ENCODE data around the gene EFHC1.

DNA sequence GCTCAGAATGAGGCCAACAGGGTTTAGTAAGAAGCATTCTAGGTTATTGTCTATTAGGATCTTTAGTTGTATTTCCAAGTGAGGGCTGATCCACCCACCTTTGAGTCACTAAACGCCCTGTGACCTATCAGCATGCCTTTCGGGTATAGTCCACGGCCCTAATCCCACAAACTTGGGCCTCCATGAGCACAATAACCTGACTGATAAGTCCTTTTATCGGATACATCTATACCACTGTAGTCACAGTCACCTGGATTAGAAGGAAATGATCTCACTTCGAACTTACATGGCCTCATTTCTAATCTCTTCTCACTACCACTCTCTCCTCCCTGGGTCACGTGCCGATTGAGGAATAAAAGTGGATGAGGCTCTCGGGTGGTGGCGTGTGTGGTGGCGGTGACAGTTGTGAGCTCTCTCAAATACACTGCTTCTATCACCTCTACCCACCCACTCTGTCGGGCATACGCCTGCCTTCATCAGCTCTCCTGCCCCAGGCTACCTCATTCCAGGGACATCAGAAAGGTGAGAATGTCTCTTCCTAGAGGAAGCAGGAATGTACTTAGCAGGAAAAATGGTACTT lies 91.5 kb downstream of the EFHC1 start:
- TF ChIP-seq CHD2 (IDR thresholded peaks at IDR 0.05; ENCODE audit: low read depth, low read length) (no peak), CBX5 (CRISPR knock-in tag; IDR thresholded peaks at IDR 0.05; ENCODE audit: borderline replicate concordance) (no peak), POLR2G (IDR thresholded peaks at IDR 0.05; ENCODE audit: low read depth, low read length) (no peak), ZNF562 (CRISPR knock-in tag; IDR thresholded peaks at IDR 0.05; ENCODE audit: borderline replicate concordance) (no peak), ETV5 (CRISPR knock-in tag; IDR thresholded peaks at IDR 0.05; ENCODE audit: borderline replicate concordance) (no peak)
- TF ChIP-seq, protein P1, sequence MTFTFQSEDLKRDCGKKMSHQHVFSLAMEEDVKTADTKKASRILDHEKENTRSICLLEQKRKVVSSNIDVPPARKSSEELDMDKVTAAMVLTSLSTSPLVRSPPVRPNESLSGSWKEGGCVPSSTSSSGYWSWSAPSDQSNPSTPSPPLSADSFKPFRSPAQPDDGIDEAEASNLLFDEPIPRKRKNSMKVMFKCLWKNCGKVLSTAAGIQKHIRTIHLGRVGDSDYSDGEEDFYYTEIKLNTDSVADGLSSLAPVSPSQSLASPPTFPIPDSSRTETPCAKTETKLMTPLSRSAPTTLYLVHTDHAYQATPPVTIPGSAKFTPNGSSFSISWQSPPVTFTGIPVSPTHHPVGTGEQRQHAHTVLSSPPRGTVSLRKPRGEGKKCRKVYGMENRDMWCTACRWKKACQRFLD (CRISPR knock-in tag; IDR thresholded peaks at IDR 0.05; ENCODE audit: borderline replicate concordance) = no peak
- TF ChIP-seq, protein P2, sequence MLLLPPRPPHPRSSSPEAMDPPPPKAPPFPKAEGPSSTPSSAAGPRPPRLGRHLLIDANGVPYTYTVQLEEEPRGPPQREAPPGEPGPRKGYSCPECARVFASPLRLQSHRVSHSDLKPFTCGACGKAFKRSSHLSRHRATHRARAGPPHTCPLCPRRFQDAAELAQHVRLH (CRISPR knock-in tag; IDR thresholded peaks at IDR 0.05; ENCODE audit: borderline replicate concordance, low read depth) = no peak
